ENCODE data around the gene NVL.

Gene NVL

DNA sequence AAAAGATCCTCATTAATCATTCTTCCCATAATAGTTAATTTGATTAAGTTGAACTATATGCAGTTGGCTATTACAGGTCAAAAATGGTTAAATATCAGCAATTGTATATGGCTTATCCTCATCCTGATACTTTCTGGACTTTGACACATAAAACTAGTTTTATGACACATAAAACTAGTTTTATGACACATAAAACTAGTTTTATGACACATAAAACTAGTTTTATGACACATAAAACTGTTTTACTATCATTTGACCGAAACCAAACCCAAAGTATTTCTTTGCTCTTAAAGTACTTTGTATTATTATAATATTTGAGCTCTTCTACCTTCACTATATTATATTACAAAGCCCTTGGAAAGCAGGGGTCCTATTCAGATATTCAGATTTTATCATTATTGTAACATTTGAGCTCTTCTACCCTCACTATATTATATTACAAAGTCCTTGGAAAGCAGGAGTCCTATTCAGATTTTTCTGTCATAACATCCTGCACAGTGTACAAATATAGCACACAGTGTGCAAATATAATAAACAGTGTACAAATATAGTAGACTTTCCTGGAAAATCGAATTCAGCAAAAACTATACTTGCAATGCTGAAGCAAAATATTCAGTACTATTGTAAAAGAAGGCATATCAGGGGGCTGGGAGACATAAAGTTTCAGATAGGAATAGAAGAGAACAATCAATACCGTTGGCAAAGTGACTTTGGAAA, 53.0 kb downstream of the NVL start:
- no peak for DNase-seq (ENCODE audit: low read depth)

DNA sequence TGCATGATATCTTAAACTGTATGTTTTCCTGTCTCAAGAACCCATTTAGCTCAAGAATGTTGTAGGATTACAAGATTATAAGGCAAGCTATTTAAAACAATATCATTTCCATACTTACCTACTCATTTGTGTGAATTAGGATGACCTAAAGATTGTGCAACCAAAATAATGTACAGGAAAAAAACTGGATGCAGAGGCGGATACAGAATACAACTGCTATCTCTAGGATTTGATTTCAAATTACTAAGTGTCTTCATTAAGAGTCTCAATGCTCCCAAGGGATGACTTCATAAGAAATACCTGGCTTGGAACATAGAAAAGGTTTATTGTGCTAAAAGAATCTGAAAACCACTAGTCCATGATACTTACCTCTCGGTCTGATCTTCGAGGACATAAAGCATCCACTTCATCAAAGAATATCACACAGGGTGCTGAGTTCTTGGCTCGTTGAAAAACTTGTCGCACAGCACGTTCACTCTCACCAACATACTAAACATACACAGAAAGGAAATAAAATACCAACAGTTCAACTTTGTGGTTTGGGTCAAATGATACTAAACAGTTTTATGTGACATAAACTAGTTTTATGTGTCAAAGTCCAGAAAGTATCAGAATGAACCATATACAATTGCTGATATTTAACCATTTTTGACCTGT, 54.9 kb downstream of the NVL start:
- DNase-seq (ENCODE audit: low read depth) = no peak

DNA sequence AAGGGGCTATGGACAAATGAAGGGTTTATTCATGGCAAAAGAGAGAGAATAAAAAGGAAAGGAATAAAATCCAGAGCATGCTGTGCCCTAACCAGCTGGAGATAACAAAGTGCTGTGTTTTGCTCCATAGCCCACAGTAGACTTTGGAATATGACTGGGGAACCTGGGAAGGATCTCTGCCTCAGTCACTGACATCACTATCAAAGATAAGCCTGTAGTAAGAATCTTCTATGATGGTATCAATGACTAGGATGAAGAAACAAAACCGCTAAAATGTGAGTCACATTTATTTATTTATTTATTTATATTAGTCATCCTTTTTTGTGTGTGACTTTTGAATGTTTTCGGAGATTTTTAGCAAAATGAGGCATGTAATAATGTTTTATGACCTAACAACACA, 56.3 kb downstream of the NVL start:
- DNase-seq (ENCODE audit: low read depth) = no peak

DNA sequence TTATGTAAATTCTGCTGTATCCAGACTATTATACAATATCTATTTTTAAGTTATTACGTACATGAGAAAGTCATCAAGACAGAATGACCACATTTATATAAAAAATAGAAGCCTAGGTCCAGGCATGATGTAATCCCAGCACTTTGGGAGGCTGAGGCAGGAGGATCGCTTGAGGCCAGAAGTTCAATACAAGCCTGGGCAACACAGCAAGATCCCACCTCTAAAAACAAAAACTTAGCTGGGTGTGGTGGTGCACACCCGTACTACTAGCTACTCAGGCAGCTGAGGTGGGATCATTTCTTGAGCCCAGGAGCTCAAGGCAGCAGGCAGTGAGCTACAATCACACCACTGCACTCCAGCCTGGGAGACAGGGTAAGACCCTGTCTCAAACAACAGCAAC, 58.9 kb downstream of the NVL start:
- DNase-seq (ENCODE audit: low read depth) = no peak

- no peak for DNase-seq (ENCODE audit: low read depth)
These were observed 62.0 kb downstream of the NVL start for GRCh38 chr1:224267925-224268324.

- DNase-seq (ENCODE audit: low read depth) = no peak
These were observed 62.8 kb downstream of the NVL start for GRCh38 chr1:224266915-224267856.

DNA sequence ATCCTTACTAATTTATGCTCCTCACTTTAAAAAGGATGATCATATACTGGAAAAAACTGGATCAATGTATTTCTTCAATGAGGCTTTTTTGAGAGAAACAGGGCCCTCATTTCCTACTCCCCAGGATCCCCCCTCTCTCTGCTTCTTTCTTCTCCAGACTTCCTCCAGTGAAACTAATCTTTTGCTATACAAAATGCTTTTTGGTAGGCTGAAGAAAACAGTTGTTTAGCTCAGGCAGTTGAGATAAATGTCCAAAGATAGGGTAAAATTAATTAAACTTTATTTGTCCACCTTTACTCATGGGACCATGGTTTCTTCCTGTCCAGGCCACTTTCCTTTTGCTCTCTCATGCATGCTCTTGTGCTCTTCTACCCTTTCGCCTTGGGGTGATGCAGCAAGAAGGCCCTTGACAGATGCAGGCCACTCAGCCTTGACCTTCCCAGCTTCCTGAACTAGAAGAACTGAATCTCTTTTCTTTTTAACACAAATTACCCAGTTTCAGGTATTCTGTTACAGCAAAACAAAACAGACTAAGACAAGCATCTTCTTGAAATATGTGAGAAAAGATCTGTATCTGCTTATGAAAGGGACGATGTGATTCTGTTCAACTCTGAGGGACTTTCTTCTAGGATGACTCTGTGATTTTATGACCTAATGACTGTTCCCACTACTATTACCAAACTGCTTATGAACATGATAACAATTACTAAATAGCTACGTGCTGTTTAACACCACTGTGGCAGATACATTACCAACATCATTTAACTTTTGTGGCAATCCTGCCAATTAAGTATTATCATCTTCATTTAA, 63.7 kb downstream of the NVL start:
- no peak for DNase-seq (ENCODE audit: low read depth)

- DNase-seq (ENCODE audit: low read depth) = no peak
These were observed 65.7 kb downstream of the NVL start for GRCh38 chr1:224264321-224264720.

DNA sequence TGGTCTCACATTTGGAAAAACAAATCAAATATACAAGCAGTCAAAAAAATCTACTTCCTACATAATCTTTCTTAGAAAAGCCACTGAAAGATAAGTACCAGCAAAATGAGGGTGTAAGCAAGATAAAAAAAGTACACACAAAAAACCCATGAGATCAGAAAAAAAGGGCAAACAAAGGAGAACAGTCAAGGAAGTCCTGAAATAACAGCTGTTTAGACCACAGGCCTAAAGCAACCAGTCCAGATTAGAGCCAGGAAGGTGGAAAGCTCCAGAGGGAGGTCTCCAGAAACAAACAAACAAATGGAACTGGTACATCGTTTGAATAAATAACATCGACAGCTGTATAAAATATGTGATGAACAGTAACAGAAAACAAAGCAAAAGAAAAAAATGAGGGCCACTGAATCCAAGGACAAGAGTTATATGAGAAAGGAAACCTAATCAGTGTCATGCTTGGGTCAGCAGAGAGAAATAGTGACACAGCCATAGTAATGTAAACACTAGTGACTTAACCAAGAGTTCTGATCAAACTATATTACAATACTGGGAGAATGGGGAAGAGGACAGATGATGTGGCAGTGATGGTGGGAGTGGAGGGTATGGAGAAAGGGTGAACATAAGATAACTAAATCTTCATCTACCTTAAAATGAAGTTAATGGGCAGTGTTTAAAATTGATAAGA, 67.5 kb downstream of the NVL start:
- no peak for DNase-seq (ENCODE audit: low read depth)

DNA sequence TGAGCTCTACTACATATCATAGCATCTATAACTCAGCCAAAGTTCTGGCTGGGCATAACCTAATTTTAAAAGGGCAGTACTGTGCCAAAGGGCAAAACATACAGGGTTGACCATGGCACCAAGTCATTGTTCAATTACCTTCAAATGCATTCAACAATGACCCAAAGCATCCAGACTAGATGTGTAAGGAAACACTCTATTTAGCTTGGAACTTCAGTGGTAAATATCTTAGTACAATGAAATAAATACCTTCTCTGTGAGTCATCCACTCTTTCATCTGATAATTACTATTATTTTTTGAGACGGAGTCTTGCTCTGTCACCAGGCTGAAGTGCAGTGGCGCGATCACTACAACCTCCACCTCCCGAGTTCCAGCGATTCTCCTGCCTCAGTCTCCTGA, 70.0 kb downstream of the NVL start:
- DNase-seq (ENCODE audit: low read depth) = no peak

DNA sequence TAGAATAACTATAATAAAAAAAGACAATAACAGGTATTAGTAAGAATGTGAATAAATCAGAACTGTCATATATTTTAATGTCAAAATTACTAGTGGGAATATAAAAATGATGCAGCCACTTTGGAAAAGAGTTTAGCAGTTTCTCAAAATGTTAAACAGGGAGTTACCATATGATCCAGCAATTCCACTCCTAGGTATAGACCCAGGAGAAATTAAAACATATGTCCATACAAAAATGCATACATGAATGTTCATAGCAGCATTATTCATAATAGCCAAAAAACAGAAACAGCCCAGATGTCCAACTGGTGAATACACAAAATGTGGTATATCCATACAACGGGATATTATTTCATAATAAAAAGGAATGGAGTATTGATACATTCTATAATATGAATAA, 71.6 kb downstream of the NVL start:
- DNase-seq (ENCODE audit: low read depth) = no peak

DNA sequence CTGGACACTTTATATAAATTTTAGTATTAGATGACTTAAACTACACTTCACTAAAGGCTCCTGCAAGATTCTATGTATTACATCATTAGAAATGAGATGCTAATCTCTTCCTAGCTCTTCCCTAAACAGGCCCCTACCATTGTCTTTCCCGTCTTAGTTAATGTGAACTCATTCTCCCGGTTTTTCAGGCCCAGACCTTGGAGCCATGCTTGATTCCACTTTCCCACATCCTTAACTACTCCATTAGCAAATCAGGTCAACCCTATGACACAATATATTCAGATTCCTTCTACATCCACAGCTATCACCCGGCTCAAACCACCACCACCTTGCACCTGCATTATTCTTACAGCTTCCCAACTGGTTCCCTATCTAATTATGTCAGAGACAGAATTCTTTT, 73.3 kb downstream of the NVL start:
- DNase-seq (ENCODE audit: low read depth) = no peak

DNA sequence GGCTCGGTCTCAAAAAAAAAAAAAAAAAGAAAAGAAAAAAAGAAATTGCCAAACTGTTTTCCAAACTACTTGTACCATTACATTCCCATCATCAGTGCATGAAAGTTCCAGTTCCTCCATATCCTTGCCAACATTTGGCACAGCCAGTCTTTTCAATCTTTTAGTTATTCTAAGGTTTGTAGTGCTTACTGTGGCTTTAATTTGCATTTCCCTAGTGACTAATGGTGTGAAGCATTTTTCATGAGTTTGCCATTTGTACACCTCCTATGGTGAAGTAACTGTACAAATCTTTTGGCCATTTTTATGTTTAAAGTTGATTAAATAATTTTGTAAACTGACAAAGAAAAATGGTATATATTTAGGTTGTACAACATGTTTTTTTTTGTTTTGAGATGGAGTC, 76.3 kb downstream of the NVL start:
- no peak for DNase-seq (ENCODE audit: low read depth)

GRCh38 chr1:224252479-224252878, 77.5 kb downstream of the NVL start:
- no peak for DNase-seq (ENCODE audit: low read depth)

GRCh38 chr1:224251741-224252146, 78.2 kb downstream of the NVL start:
- no peak for DNase-seq (ENCODE audit: low read depth)

- no peak for DNase-seq (ENCODE audit: low read depth)
These were observed 84.8 kb downstream of the NVL start for GRCh38 chr1:224245188-224245587.

GRCh38 chr1:224238756-224239155, 91.2 kb downstream of the NVL start:
- DNase-seq (ENCODE audit: low read depth) = no peak

- DNase-seq (ENCODE audit: low read depth) = no peak
These were observed 91.8 kb downstream of the NVL start for GRCh38 chr1:224238212-224238611.

GRCh38 chr1:224237119-224237881, 92.7 kb downstream of the NVL start:
- no peak for DNase-seq (ENCODE audit: low read depth)

- DNase-seq (ENCODE audit: low read depth) = no peak
These were observed 94.0 kb downstream of the NVL start for GRCh38 chr1:224235813-224236493.

Measured in stimulated activated CD8-positive, alpha-beta memory T cell treated with anti-CD3 and anti-CD28 coated beads, Interleukin-15, amount 100 ng/mL, for 1 hour (primary cell).